Activated naive CD8-positive, alpha-beta T cell treated with anti-CD3 and anti-CD28 coated beads, Interleukin-2, amount 10 ng/mL, durations not matched to agents 7 days and 5 days (primary cell): ENCODE measurements around the gene LCE1A. TPM values are rescaled to one million over a fixed set of nuclear protein-coding genes. Genes with fewer than 3 reads are reported as not detected.

Experiments
- ATAC-seq: fragments of 150-1000 bp; cut with Tn5 transposase; one replicate; pipeline ENCODE4 v1.10.0; 2021; ENCODE audit warnings: low read depth, moderate library complexity
- POLR2A ChIA-PET: fragments of 350-600 bp; sonication (Branson Sonifier 250); formaldehyde crosslinking; loops from one replicate; lab custom pipeline; 2021; ENCODE audit warnings: antibody characterized with exemption; lab: Charles Lee
- DNase-seq: peaks from one replicate; pipeline ENCODE4 v3.0.0; 2021
- H3K27ac Mint-ChIP-seq: one replicate; pipeline ENCODE4 v1.8.0; 2022; ENCODE audit warnings: mild to moderate bottlenecking, mixed read lengths
- H3K27me3 Mint-ChIP-seq: one replicate; pipeline ENCODE4 v1.8.0; 2022; ENCODE audit warnings: mild to moderate bottlenecking, moderate library complexity, mixed read lengths
- H3K36me3 Mint-ChIP-seq: one replicate; pipeline ENCODE4 v1.8.0; 2021; ENCODE audit warnings: mild to moderate bottlenecking, mixed read lengths
- H3K4me1 Mint-ChIP-seq: one replicate; pipeline ENCODE4 v1.8.0; 2021; ENCODE audit warnings: mixed read lengths
- H3K4me3 Mint-ChIP-seq: one replicate; pipeline ENCODE4 v1.8.0; 2022; ENCODE audit warnings: mild to moderate bottlenecking, moderate library complexity, mixed read lengths
- H3K9me3 Mint-ChIP-seq: one replicate; pipeline ENCODE4 v1.8.0; 2021; ENCODE audit warnings: mixed read lengths
- total RNA-seq, 2 experiments: library from RNA; stranded (reverse); gene quantifications; one replicate each; pipeline ENCODE4 v1.2.3, GENCODE V29; 2021

Gene LCE1A, protein sequence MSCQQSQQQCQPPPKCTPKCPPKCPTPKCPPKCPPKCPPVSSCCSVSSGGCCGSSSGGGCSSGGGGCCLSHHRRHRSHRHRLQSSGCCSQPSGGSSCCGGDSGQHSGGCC
- not detected for total RNA-seq

DNA sequence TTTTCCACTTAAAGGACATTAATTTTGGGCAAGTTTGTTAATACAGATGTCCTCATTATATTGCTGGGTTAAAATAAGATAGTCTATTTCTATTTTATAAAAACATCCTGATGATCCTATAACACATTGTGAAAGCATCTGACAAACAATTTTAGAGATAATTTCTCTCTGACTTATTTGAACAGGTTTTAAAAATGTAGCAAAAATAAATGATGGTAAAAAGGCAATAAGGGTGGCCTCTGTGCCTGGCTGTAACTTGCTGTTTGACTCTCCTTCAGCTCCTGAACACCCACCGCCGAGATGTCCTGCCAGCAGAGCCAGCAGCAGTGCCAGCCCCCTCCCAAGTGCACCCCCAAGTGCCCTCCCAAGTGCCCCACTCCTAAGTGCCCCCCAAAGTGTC lies at the start of gene LCE1A:
Gene LCE1A, plus strand, starts transcription at position 301 of the 400 bp plus-strand sequence. Its CDS starts 0 bp downstream, at position 301.
- DNase-seq (no peak), ATAC-seq (no peak)
- peaks cover 2% of the 10 kb centered on the region for H3K27me3 Mint-ChIP-seq
- H3K9me3 Mint-ChIP-seq: no peaks in the 10 kb centered on the region
- no peaks in the 10 kb centered on the region for H3K4me1 Mint-ChIP-seq
- POLR2A ChIA-PET: no interaction called here
- no peaks in the 10 kb centered on the region for H3K36me3 Mint-ChIP-seq
- no peak within 1 kb of the TSS for H3K27ac Mint-ChIP-seq
- no peak within 1 kb of the TSS for H3K4me3 Mint-ChIP-seq

DNA sequence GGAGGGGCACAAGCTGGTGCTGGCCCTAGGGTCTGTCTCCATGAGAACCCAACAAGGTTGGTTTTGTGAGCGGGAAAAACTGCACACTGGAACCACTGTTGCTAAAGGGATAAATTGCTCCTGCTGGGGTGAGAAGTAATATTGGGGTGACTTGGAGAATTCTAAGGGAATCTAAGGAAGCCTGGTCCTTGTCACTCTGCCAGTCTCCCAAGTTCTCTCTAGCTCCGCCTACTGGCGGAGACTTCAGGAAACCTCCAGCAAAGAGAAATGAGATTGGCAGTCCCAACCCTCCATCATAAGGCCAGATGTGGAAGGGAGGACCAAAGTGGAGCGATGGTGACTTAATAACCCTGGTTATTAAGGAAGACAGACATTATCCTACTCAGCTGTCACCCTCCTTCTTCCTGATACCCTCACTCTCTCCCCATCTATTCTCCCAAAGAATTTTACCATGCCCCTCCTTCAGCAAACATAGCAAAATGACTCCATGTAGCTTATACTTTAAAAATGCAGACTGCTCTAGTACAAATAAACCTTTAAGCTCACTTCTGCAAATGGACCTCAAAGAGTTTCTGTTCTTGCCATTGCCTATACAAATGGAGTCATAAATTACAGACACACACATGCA lies 49.6 kb upstream of the LCE1A start:
- Mint-ChIP-seq H3K27me3 (peaks cover 11% of the 10 kb centered on the region), H3K27ac (no peak overlapping the region), H3K9me3 (no peaks in the 10 kb centered on the region), H3K4me1 (no peaks in the 10 kb centered on the region), H3K36me3 (no peaks in the 10 kb centered on the region), H3K4me3 (no peak overlapping the region)
- ATAC-seq (no peak), DNase-seq (no peak)
- POLR2A ChIA-PET: no interaction called here

DNA sequence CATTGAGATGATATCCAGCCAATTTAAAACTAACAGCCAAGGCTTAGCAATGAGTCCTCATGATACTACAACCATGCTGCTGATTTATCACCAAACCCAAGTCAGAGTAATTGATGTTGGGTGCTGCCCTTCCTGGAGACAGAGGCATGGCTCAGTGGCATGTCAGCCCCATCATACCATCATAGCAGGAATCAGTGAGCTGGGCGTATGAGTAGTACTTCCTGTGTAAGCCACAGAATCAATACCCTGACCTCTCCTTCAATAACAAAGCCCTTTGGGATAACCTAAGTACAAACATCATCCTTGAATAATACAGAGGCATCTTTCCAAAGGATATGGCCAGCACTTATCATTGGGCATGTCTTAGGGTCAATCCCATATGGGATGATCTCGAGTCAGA lies 44.2 kb upstream of the LCE1A start:
- H3K27me3 Mint-ChIP-seq: peaks cover 27% of the 10 kb centered on the region
- no peaks in the 10 kb centered on the region for H3K4me1 Mint-ChIP-seq
- H3K9me3 Mint-ChIP-seq: no peaks in the 10 kb centered on the region
- no peak overlapping the region for H3K27ac Mint-ChIP-seq
- H3K36me3 Mint-ChIP-seq: no peaks in the 10 kb centered on the region
- POLR2A ChIA-PET: no interaction called here
- DNase-seq: no peak
- no peak overlapping the region for H3K4me3 Mint-ChIP-seq
- no peak for ATAC-seq

DNA sequence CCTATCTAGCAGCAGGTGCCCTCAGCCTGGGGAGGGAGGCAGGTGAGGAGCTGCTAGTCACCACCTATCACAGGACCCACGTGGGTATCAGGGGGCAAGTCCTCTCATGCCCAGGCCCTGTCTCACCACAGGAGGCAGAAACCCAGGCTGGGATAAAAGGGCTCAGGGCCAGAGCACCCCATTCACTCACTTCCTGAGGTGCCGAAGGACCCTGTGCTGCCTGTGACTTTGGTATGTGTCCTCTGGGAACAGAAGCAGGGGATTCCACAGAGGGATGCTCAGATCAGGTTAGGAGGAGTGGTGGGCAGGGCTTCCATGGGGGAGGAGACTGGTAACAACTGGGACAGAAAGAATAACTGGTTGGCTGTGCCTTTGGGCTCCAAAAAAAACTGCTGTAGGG lies 41.2 kb upstream of the LCE1A start, which contains the start of gene LCE1E:
Gene LCE1E, plus strand, starts transcription at position 181 of the 400 bp plus-strand sequence. CDS start 1,043 bp downstream, outside the sequence.
- Mint-ChIP-seq H3K36me3 (no peaks in the 10 kb centered on the region), H3K9me3 (no peaks in the 10 kb centered on the region), H3K4me1 (no peaks in the 10 kb centered on the region), H3K27me3 (peaks cover 21% of the 10 kb centered on the region), H3K27ac (no peak within 1 kb of the TSS), H3K4me3 (no peak within 1 kb of the TSS)
- ATAC-seq (no peak), DNase-seq (no peak)
- POLR2A ChIA-PET: no interaction called here

DNA sequence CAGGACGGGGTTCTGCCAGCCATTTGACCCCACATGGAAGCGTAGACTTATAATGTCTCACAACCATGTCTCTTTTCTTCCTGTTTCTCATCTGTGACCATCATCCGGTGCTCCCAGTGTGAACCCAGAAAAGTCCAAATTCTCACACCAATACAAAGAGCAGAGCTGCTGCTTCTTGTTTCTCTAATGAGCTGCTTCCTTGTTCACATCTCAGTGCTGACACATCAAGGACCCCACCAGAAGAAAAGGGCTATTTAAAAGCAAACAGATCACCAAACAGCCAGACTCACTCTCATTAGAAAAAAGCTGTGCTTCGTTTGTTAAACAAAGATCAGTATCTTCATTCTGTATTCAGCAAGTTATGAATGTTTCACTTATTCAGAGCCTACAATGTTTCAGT lies 31.6 kb upstream of the LCE1A start:
- DNase-seq (no peak), ATAC-seq (no peak)
- peaks cover 7% of the 10 kb centered on the region for H3K27me3 Mint-ChIP-seq
- no peaks in the 10 kb centered on the region for H3K9me3 Mint-ChIP-seq
- H3K4me1 Mint-ChIP-seq: no peaks in the 10 kb centered on the region
- no peaks in the 10 kb centered on the region for H3K36me3 Mint-ChIP-seq
- POLR2A ChIA-PET: no interaction called here
- no peak overlapping the region for H3K4me3 Mint-ChIP-seq
- H3K27ac Mint-ChIP-seq: no peak overlapping the region

DNA sequence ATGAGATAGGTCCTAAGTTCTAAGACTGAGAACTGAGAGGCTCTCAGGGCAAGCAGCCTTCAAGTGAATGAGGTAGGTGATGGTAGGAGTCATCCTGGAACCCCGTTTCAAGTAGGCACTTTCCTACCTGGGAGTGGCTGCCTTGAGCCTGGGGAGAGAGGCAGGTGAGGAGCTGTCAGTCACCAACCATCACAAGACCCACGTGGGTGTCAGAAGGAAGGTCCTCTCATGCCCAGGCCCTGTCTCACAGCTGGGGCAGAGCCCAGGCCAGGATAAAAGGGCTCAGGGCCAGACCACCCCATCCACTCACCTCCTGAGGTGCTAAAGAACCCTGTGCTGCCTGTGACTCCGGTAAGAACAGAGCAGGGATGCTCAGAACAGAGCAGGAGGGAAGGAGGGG lies 30.9 kb upstream of the LCE1A start, which contains the start of gene LCE1D:
Gene LCE1D, plus strand, starts transcription at position 301 of the 400 bp plus-strand sequence. CDS start 1,074 bp downstream, outside the sequence.
- Mint-ChIP-seq H3K36me3 (no peaks in the 10 kb centered on the region), H3K4me1 (no peaks in the 10 kb centered on the region), H3K9me3 (no peaks in the 10 kb centered on the region), H3K27ac (no peak within 1 kb of the TSS), H3K27me3 (peaks cover 9% of the 10 kb centered on the region), H3K4me3 (no peak within 1 kb of the TSS)
- POLR2A ChIA-PET: no interaction called here
- ATAC-seq: no peak
- no peak for DNase-seq

DNA sequence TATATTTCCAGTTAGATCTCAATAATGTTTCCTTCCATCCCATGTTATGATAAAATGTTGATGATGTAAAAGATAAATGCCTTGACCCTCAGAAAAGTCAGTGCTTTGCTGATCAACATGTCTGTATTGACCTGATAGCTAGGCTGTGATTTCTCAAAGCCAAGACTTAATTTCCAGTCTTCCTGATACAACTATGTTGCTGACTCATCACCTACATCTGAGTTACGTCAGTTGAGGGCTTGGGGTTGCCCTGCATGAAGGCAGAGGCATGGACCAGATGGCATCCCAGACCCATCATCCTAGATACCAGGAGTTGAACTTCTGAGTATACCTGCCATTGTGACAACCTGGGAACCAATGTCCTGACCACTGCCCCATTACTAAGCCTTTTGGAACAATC lies 25.9 kb upstream of the LCE1A start:
- ATAC-seq: no peak
- Mint-ChIP-seq H3K4me3 (no peak overlapping the region), H3K27me3 (peaks cover 5% of the 10 kb centered on the region), H3K4me1 (no peaks in the 10 kb centered on the region), H3K36me3 (no peaks in the 10 kb centered on the region), H3K27ac (no peak overlapping the region), H3K9me3 (no peaks in the 10 kb centered on the region)
- POLR2A ChIA-PET: no interaction called here
- DNase-seq: no peak

DNA sequence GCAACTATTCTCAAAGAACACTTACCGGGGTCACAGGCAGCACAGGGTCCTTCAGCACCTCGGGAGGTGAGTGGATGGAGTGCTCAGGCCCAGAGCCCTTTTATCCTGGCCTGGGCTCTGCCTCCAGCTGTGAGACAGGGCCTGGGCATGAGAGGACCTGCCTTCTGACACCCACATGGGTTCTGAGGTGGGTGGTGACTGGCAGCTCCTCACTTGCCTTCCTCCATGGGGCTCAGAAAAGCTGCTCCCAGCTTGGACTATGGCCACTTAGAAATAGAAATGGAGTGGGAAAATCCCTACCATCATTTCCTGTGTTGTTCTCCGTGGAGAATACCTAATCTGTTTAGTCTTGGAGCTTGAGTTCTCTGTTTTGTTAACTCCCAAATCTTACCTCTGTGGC lies 20.7 kb upstream of the LCE1A start, which contains the start of gene LCE1C:
Gene LCE1C, minus strand, starts transcription at position 76 of the 400 bp plus-strand sequence. CDS start 1,173 bp downstream, outside the sequence.
- H3K27me3 Mint-ChIP-seq: peaks cover 13% of the 10 kb centered on the region
- no peaks in the 10 kb centered on the region for H3K9me3 Mint-ChIP-seq
- H3K4me1 Mint-ChIP-seq: no peaks in the 10 kb centered on the region
- H3K27ac Mint-ChIP-seq: no peak within 1 kb of the TSS
- ATAC-seq (no peak), DNase-seq (no peak)
- H3K4me3 Mint-ChIP-seq: no peak within 1 kb of the TSS
- POLR2A ChIA-PET: no interaction called here
- H3K36me3 Mint-ChIP-seq: no peaks in the 10 kb centered on the region

DNA sequence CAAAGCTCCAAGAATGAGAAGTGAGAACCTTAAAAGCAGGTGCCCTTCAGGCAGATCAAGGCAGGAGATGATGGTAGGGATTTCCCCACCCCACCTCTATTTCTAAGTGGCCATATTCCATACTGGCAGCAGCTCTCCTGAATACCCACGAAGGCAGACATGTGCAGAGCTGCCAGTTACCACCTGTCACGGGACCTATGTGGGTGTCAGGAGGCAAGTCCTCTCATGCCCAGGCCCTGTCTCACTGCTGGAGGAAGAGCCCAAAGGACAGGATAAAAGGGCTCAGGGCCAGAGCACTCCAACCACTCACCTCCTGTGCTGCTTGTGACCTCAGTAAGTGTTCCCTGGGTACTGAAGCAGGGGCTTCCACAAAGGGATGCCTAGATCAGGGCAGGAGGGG lies 16.2 kb upstream of the LCE1A start:
- no peak for DNase-seq
- Mint-ChIP-seq H3K4me3 (no peak overlapping the region), H3K9me3 (no peaks in the 10 kb centered on the region), H3K4me1 (no peaks in the 10 kb centered on the region), H3K36me3 (no peaks in the 10 kb centered on the region), H3K27me3 (peaks cover 13% of the 10 kb centered on the region), H3K27ac (no peak overlapping the region)
- ATAC-seq: no peak
- POLR2A ChIA-PET: no interaction called here

DNA sequence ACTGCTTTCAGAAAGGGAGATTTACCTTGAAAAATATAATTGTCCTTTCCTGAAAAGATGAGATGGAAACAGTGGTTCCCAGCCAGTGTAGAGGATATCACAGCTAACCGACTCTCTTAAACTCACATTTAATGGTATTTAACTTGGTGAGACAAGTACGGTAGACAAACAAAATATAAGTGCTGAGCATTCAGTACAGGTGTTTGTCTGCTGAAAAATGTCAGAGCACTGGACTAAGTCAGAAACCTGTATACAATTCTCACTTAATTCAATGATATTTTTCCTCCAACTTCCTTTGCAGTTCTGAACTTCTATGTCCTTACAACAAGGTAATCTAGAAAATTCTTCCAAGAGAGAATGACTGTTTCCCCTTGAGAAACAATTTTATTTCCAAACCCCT lies 15.6 kb upstream of the LCE1A start, which contains the start of gene LCE1B:
Gene LCE1B, plus strand, starts transcription at position 301 of the 400 bp plus-strand sequence. CDS start 476 bp downstream, outside the sequence.
- H3K9me3 Mint-ChIP-seq: no peaks in the 10 kb centered on the region
- peaks cover 13% of the 10 kb centered on the region for H3K27me3 Mint-ChIP-seq
- H3K27ac Mint-ChIP-seq: no peak within 1 kb of the TSS
- POLR2A ChIA-PET: no interaction called here
- no peaks in the 10 kb centered on the region for H3K4me1 Mint-ChIP-seq
- DNase-seq (no peak), ATAC-seq (no peak)
- no peak within 1 kb of the TSS for H3K4me3 Mint-ChIP-seq
- no peaks in the 10 kb centered on the region for H3K36me3 Mint-ChIP-seq

DNA sequence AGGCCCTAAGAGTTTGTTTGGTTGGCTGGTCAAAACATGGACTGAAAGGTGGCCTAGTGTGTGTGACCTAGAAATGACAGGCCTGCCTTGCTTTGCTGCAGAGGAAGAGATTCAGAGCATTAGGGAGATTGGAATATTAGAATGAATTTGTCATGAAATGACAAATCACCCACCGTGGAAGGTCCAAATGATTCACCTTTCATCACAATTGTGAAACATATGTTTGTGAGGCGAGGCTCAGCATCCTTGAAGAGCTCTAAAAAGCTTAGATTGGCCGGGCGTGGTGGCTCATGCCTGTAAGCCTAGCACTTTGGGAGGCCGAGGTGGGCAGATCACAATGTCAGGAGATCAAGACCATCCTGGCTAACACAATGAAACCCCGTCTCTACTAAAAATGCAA lies 10.0 kb upstream of the LCE1A start:
- Mint-ChIP-seq H3K9me3 (no peaks in the 10 kb centered on the region), H3K4me1 (no peaks in the 10 kb centered on the region), H3K27me3 (no peaks in the 10 kb centered on the region), H3K27ac (no peak overlapping the region), H3K36me3 (no peaks in the 10 kb centered on the region), H3K4me3 (no peak overlapping the region)
- POLR2A ChIA-PET: no interaction called here
- DNase-seq: no peak
- ATAC-seq: no peak

DNA sequence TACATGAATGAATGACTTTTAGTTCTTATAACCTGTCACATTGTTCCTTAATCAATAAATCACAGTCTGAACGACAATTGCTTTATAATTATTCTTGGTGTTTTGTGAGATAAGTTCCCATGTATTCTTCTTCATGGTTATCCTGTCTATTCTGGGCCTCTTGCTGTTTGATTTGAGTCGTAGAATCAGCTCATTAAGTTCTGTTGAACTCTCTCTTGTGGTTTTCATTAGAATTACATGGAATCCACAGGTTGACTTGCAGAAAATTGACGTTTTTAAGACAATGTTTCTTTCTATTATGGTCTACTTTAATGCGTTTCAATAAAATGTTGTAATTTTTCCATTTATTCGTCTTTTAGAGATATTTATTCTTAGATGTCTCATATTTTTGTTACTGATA lies 4.0 kb upstream of the LCE1A start:
- H3K4me3 Mint-ChIP-seq: no peak overlapping the region
- ATAC-seq (no peak), DNase-seq (no peak)
- H3K4me1 Mint-ChIP-seq: no peaks in the 10 kb centered on the region
- H3K36me3 Mint-ChIP-seq: no peaks in the 10 kb centered on the region
- no peak overlapping the region for H3K27ac Mint-ChIP-seq
- no peaks in the 10 kb centered on the region for H3K27me3 Mint-ChIP-seq
- H3K9me3 Mint-ChIP-seq: no peaks in the 10 kb centered on the region
- POLR2A ChIA-PET: no interaction called here

DNA sequence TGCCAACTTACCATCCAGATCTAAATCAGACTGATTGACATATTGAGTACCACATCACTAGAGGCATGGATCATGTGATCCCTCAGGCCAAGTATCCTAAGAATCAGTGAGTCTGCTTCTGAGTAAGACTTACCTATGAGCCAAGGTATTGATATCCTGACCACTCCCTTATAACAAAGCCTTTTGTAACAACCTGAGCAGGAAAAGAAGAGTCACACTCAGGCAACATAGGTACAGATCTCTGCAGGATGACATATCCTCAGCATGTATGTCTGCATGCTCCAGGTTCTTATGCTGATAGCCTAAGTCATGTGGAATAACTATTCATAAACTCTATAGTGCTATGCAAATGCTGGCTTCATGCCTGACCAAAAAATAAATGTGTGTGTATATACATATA lies 2.3 kb upstream of the LCE1A start:
- ATAC-seq (no peak), DNase-seq (no peak)
- Mint-ChIP-seq H3K4me3 (no peak overlapping the region), H3K27me3 (peaks cover 2% of the 10 kb centered on the region), H3K9me3 (no peaks in the 10 kb centered on the region), H3K4me1 (no peaks in the 10 kb centered on the region), H3K36me3 (no peaks in the 10 kb centered on the region), H3K27ac (no peak overlapping the region)
- POLR2A ChIA-PET: no interaction called here

DNA sequence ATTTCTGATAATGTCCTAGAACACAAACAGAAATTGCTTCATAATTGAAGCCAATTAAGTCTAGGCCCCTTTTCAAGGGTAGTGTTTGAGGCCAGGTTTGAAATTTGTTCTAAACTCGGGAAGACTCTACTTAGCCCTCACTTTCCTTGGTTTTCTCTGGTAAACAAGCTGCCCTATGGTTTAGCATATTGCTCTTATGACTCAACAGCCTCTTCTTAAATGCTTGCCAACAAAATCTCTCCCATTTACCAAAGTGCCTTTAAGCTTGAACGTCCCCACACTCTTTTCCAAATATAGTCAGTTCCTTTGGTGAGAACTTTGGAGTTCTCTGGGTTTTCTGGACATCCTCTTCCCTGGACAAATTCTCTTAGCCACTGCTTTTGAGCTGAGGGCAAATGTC lies 9.6 kb downstream of the LCE1A start:
- no peak overlapping the region for H3K27ac Mint-ChIP-seq
- ATAC-seq (no peak), DNase-seq (no peak)
- POLR2A ChIA-PET: no interaction called here
- no peaks in the 10 kb centered on the region for H3K36me3 Mint-ChIP-seq
- H3K27me3 Mint-ChIP-seq: peaks cover 3% of the 10 kb centered on the region
- H3K4me1 Mint-ChIP-seq: no peaks in the 10 kb centered on the region
- H3K4me3 Mint-ChIP-seq: no peak overlapping the region
- no peaks in the 10 kb centered on the region for H3K9me3 Mint-ChIP-seq
